HTR-8/SVneo (cell line): Measurements from ENCODE around the gene MUCL1.
A peak's percentile ranks its signal among the peaks of the same experiment; 100 is the strongest.
"Not testable (repeated sequence)": the region's sequence is repeated elsewhere in the genome, so short reads cannot be mapped to it uniquely, and the experiment has no call there.

Experiments used
- DNase-seq: peaks from one replicate; pipeline ENCODE4 v3.0.0; 2011; ENCODE audit warnings: low spot score, mixed read lengths; ENCODE audit not compliant: insufficient read length
- FAIRE-seq: peaks from 2 replicates; lab custom pipeline; 2011; peaks lifted over from hg19 to GRCh38; lab: Jason Lieb, UNC

Gene MUCL1, protein sequence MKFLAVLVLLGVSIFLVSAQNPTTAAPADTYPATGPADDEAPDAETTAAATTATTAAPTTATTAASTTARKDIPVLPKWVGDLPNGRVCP

GRCh38 chr12:54853933-54854538 lies at the start of gene MUCL1:
TSS of gene MUCL1 (plus strand) at chr12:54854516. CDS start at chr12:54854583, 67 bp downstream.
- no peak for FAIRE-seq
- peak; percentile 6 for DNase-seq

DNA sequence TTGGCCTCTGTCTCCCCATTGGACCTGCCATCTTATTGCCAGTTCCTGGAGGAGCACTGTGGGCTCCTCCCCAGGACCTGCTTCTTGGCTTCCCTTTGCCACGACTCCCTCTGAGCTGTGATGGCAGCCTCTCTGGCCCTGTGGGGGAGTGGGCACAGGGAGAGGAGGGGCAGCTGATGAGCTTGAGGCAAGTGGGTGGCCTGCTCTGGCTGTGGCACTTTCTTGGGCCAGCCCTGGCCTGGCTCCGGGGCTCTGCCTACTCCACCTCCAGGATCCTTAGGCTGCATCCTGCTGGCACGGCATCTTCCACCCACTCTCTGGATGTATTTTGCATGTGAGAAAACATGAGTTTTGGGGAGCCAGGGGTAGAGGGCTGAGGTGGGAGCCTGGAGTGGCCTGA lies 32.6 kb upstream of the MUCL1 start:
- no peak for FAIRE-seq
- no peak for DNase-seq

- no peak for DNase-seq
- FAIRE-seq: no peak
These were observed 29.9 kb upstream of the MUCL1 start for GRCh38 chr12:54824402-54824801.

DNA sequence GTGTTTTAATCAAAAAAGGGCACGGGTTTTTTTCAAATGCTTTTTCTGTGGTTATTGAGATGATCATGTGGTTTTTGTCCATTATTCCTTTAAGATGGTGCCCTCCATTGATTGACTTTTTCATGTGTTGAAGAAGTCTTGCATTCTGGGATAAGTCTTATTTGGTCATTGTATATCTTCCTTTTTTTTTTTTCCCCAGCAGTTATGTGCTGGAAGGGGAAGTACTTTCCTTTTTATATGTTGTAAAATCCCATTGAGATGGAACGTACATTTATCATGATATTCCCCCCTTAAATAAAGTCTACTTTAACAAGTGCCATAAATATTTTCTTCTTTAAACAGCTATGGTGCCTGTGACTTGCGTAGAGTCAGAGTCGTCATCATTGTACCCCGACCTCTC lies 24.8 kb upstream of the MUCL1 start:
- no peak for DNase-seq
- FAIRE-seq: no peak

GRCh38 chr12:54830199-54830598 lies 24.1 kb upstream of the MUCL1 start:
- DNase-seq: no peak
- FAIRE-seq: no peak

DNA sequence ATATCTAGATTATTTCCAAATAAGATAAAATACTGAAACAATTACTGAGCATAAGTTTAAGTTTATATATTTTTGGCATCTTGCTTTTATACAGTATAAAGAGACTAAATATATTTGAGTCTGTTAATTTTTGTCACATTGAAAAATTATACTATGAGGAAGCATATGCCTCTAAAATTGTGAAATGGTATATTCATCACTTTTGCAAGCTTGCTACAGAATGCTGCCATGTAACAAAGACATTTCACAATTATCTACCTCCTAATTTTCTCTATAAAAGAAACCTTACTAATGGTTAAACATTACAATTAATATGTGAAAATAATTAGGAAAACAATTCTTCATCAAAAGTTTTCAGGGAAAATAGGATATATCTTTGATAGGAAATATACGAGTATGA lies 22.7 kb upstream of the MUCL1 start:
- FAIRE-seq (no peak), DNase-seq (no peak)

GRCh38 chr12:54840244-54840865 lies 14.0 kb upstream of the MUCL1 start:
- DNase-seq: no peak
- FAIRE-seq: no peak

DNA sequence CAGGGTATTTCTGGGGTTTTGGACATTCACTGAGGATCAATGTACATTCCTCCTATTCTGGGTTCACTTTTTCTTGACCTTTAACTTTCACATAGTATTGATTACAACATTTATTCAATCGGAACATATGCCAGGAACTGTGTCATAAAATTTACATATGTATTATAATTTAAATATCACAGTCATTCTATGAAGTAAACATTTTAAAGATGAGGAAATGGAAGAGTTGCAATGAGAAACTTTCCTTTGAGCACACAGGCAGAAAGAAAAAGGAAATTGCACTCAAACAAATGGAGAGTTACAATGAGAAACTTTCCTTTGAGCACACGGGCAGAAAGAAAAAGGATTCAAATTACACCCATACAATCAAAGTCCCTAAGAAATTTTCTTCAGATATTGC lies 3.1 kb downstream of the MUCL1 start:
- DNase-seq: no peak
- FAIRE-seq: no peak

DNA sequence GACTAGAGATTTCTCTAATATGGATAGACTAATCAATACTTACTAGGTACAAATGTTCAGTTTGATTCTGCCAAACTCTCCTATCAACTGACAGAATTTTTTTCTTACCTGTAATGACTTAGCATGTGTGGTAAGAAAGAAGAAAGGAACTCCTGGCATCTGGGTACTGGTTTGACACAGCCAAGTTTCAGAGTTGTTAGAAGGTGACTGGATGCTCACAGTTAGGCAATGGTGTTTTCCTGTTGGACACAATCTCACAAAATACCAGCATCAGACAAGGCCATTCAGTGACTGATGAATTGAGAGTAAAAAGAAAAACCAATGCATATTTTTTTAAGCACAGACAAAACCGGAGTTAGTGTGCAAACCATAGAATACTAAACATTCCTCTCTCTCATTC lies 4.2 kb downstream of the MUCL1 start:
- no peak for FAIRE-seq
- no peak for DNase-seq

- DNase-seq (no peak), FAIRE-seq (no peak)
These were observed 5.2 kb downstream of the MUCL1 start for GRCh38 chr12:54859502-54859901.

DNA sequence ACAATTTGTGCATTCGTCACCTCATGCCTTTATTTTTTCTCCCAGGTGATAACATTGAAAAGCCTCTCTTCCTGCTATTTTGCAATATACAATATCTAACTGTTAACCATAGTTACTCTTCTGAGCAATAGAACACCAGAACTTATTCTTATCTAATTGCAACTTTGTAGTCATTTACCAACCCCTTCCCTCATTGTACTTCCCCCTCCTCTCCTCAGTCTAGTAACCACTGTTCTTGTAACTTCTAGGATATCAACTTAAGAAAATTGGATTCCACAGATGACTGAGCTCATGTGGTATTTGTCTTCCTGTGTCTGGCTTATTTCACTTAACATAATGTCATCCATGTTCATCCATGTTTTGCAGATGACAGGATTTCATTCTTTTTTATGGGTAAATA lies 7.6 kb downstream of the MUCL1 start:
- DNase-seq: no peak
- FAIRE-seq: no peak

GRCh38 chr12:54863948-54864618 lies 9.8 kb downstream of the MUCL1 start:
- DNase-seq: no peak
- no peak for FAIRE-seq

DNA sequence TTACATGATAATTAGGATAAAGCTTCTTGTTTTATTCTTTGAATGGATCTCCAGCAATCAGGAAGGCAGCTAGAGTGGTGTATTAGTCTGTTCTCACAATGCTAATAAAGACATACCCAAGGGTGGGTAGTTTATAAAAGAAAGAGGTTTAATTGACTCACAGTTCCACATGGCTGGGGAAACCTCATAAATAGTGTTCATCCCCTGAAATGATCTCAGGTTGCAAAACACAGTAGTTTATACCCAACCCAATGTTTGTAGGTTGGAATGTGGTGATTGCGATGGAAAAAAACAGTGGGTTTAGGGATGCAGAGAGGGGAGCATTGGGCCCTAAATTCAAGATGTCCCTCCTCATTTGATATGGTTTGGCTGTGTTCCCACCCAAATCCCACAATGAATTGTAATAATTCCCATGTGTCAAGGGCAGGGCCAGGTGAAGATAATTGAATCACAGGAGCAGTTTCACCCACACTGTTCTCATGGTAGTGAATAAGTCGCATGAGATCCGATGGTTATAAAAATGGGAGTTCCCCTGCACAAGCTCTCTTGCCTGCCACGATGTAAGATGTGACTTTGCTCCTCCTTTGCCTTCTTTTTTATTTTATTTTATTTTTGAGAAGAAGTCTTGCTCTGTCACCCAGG lies 11.5 kb downstream of the MUCL1 start:
- DNase-seq (no peak), FAIRE-seq (no peak)

GRCh38 chr12:54868690-54869089 lies 14.4 kb downstream of the MUCL1 start:
- FAIRE-seq: no peak
- no peak for DNase-seq

GRCh38 chr12:54870048-54870447 lies 15.7 kb downstream of the MUCL1 start:
- FAIRE-seq (no peak), DNase-seq (no peak)

- no peak for DNase-seq
- no peak for FAIRE-seq
These were observed 16.3 kb downstream of the MUCL1 start for GRCh38 chr12:54870617-54871016.

GRCh38 chr12:54879150-54879549 lies 24.8 kb downstream of the MUCL1 start:
- DNase-seq (no peak), FAIRE-seq (no peak)

GRCh38 chr12:54879579-54879978 lies 25.3 kb downstream of the MUCL1 start:
- no peak for DNase-seq
- no peak for FAIRE-seq

- no peak for DNase-seq
- FAIRE-seq: no peak
These were observed 27.8 kb downstream of the MUCL1 start for GRCh38 chr12:54882079-54882478.

DNA sequence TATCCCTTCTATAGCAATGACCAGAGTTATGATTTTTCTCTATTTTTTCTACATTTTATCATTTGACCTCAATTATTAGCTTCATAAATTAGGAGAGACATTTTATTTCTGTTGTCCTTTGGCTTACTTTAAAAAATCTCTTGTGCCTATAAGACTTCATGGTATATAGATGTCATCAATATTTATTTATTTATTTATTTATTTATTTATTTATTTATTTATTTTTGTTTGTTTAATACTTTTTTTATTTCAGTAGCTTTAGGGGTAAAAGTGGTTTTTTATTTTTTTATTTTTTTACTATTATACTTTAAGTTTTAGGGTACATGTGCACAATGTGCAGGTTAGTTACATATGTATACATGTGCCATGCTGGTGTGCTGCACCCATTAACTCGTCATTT lies 28.3 kb downstream of the MUCL1 start:
- not testable (repeated sequence) for FAIRE-seq, DNase-seq

DNA sequence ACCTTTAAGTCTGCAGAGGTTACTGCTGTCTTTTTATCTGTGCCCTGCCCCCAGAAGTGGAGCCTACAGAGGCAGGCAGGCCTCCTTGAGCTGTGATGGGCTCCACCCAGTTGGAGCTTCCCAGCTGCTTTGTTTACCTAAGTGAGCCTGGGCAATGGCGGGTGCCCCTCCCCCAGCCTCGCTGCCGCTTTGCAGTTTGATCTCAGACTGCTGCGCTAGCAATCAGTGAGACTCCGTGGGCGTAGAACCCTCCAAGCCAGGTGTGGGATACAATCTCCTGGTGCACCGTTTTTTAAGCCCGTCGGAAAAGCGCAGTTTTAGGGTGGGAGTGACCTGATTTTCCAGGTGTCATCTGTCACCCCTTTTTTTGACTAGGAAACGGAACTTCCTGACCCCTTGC lies 34.1 kb downstream of the MUCL1 start:
- not testable (repeated sequence) for DNase-seq, FAIRE-seq
